Stimulated activated CD8-positive, alpha-beta memory T cell treated with anti-CD3 and anti-CD28 coated beads, Interleukin-15, amount 100 ng/mL, for 4 hours (primary cell): ENCODE measurements around the gene DNAJC11.

Source experiments
- DNase-seq, 2 donors: peaks; one replicate each; pipeline ENCODE4 v3.0.0-alpha.2; 2020; ENCODE audit warnings: low read depth in 2 of 2

DNAJC11 gene

DNA sequence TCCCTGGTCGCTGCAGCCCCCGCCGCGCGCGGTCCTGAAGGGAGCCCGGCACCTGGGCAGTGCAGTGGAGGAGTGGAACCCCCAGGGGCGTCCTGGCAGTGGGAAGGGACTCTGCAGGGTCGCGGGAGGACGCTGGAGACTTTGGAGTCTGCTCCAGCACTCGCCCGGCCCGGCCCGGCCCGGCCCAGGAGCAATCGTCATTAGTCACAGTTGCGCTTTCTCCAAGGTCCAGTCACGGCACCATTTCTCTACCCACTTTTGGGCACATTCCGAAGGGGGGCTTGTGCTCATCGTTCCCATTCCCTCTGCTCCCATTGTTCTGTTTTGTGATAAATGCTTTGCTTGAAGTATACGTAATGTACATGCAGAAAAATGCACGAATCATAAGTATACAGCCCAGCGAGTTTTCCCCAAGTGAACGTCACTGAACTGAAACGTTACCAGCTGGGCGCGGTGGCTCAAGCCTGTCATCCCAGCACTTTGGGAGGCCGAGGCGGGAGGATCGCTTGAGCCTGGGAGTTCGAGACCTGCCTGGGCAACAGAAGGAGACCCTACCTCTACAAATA, 75.9 kb downstream of the DNAJC11 start:
- no peak for DNase-seq

DNA sequence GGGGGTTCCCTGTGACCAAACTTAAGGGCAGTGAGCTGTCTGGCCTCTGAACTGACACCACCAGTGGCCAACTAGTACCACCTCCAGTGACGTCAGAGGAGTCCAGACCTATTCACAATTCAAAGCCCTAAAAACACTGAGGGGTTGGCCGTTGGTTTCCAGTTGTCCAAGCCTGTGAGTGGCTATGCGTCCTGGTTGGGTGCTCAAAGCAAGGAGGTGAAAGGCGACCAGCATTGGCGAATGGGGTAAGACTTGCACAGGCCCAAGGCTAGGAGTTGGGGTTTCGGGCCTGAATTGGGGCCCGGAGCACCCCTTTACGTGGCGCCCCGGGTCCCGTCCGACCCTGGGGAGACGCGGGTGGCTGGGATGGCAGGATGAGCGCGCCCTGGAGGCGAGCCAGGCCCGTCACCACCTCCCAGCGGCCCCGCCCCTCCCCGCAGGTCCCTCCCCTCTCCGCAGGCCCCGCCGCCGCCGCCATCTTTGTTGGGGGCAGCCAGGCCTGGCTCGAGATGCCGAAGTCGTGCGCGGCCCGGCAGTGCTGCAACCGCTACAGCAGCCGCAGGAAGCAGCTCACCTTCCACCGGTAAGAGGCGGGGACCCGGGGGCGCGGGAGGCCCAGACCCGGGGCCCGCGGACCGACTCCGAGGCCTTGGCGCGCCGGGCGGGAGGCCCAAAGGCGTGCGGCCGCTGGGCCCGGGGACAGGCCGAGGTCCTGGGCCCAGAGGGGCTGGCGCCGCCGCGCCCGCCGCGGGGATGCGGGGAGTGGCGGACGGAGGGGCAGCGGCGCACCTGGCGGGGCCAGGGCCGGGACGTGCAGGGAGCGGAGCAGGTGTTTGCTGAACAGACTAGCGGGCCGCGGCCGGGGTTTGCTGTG, 76.7 kb downstream of the DNAJC11 start, which contains the start of gene THAP3:
TSS of gene THAP3 (plus strand) at position 159 of the 874 bp plus-strand sequence. CDS start at position 510, 351 bp downstream.
- DNase-seq = peak; percentile 75 to 76

GRCh38 chr1:6623269-6623965, 78.2 kb downstream of the DNAJC11 start:
- DNase-seq = no peak

DNA sequence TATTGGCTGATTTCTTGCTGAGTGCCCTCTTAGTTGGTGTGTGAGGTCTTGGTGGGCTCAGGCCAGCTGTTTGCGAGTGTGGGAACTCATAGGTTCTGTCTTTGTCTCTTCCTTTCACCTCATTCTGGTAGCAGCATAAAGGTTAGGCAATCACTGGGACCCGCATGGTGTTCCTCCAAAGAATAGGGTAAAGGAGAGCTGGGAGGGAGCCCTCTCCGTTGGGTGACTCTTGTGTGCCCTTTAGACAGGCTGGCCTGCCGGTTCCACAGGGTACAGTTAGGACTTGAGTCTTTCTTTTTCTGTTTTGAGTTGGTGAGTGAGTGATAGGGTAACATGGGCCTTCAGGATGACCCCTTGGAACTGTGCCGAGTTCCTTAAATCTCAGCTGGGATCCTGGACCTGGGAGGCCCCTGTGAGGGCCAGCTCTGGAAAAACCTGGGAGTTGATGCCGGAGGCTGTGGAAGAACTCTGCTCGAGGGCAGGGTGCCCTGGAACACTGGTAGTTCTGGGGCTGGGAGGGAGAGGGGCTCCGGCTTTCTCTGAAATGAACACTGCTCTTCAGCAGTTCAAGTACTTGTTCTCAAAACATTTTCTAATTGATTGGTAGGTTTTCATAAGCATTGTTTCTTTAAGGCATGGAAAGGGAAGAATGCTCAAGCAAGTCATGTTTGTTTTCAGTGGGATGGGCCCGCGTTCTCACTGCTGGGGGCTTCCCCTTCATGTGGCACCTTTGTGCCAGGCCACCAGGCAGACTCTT, 79.0 kb downstream of the DNAJC11 start:
- DNase-seq = no peak

GRCh38 chr1:6621429-6622391, 79.9 kb downstream of the DNAJC11 start:
- DNase-seq = no peak

GRCh38 chr1:6619045-6619444, 82.6 kb downstream of the DNAJC11 start:
- no peak for DNase-seq

DNA sequence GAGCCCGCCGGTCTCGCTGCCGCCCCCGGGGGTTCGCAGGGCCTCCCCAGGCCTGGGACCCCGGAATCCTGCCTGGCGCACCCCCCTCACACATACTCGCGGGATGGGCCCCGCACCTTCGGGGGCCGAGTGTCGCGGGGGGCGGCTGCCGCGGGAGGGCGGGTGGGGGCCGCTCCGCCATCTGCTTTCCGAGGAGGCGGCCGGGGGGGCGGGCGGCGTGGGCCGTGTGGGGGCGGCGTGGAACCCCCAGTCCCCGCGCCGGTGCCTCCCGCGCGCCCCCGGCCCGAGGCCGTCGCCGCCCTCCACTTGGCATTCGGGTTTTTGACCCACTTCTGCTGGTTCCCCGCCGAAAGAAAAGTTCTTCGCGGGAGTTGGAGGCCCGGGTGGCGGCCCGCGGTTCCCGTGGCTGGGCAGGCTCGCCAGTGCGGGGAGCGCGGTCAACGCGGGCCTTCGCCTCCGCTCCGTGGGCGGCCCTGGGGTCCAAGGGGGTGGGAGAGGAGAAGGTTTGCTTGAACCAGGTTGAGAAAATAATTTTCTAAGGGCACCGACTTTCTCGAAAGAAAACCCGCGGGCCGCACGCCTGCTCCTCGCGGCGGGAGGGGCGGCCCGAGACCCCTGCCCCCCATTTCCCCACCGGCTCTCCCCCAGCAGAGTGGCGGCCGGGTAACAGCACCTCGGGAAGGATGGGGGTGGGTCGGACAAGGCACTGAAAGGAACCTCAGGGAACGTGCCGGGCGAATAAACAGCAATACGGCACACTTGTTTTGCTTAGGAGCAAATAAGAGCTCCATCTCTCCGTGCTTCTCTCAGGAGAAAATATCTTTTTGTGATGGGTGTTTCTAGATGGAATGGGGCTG, 86.5 kb downstream of the DNAJC11 start:
- DNase-seq = peak in 1 of 2 donors; percentile 9

DNA sequence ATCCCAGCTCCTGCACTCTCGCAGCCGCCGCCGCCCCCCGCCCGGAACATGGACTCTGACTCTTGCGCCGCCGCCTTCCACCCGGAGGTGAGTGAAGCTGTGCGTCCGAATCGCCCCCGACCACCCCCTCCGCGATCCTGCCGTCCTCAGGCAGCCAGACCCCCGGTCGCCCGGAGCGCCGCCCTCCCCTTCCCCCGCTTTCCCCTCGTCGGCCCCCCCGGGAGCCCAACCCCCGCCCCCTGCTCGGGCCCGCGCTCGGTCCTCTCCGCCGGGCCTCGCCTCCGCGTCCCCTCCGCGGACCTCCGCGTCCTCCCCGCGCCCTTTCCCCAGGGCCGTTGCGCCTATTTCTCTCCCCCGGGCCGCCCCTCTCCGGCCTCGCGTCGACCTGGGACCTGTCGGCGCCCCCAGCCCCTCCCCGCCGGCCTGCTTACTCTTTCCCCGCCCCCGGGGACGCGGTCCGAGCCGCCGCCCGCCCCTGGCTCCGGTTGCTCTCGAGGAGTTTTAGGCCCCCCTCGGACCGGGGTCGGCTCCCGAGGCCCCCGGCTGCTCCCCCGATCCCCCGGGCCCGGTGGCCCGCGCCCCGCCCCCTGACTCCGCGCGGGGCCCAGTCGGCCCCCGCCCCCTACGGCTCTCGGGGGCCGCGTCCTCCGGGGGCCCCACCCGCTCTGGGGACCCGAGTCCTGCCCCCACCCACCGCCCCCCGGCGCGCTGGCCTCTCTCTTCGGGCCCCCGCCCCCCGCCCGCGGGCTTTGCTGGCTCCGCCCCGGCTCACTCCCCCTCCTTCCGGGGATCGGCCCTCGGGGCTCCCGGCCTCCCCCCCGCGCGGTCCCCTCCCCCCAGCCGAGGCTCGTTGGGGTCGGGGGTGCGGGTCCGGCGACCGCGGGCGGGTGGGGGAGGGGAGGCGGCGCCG, 87.3 kb downstream of the DNAJC11 start:
- DNase-seq = peak in 1 of 2 donors; percentile 57

- peak; percentile 99 to 100 for DNase-seq
Observed at GRCh38 chr1:6613361-6614018, 88.1 kb downstream of the DNAJC11 start, which contains the start of gene PHF13. PHF13 (plus strand) TSS chr1:6613731; CDS start chr1:6614067, 336 bp downstream.

GRCh38 chr1:6612641-6613360, 88.8 kb downstream of the DNAJC11 start:
- DNase-seq = peak in 1 of 2 donors; percentile 4

DNA sequence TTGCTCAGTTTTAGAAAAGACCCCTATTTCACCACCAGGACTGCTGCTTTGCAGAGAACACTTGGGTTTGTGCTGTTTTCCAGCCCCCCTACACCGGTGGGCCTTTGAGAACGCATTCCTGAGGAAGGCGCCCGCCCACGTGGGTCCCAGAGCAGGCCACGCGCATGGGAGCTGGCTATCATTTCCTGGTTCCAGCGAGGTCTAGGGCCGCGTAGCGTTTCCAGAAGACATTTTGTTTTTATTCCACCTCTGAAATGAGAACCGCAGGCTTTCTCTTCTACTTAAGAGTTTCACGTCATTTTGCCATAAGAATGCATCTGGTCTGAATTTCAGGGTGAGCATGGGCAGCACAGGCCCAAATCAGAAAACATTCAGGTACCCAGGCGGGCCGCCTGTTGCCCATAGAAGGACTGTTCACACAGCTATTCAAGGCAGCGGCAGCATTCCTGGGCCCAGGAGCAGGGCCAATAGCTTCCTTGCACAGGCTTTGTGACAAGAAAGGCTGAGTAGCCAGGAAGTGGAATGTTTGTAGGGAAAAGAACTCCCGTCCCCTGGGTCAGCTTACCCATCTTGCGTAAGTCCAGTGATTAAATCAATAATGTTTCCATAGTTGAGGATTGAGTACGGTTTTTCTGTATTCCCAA, 97.6 kb downstream of the DNAJC11 start:
- DNase-seq = no peak

GRCh38 chr1:6603238-6603914, 98.2 kb downstream of the DNAJC11 start:
- DNase-seq = peak; percentile 34

DNA sequence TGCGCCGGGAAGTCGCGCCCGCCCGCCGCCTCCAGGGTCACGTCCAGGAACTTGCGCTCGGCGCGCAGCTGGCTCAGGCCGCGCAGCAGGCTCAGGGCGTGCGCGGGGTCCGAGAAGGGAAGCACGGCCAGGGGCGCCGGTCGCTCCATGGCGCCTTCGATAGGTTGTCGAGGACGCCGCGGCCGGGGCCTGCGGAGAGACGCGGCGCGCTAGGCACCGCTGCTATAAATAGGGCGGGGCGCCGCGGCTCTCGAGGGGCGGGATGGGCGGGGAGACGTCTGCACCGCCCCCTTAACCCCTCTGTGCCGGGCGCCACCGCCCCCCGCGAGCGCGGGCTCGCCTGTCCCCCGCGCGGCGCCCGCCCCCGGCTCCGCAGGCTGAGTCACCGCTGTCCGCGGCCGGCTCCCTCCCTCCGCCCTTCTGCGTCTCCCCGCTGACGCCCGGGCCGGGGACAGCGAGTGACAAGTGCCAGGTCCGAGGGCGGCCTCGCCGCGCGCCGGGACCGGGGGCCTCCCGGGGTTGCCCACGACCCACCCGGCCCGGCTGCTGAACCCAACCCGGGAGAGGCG, 98.9 kb downstream of the DNAJC11 start, which contains the start of gene KLHL21:
TSS of gene KLHL21 (minus strand) at position 201 of the 569 bp plus-strand sequence. CDS start at position 149, 52 bp downstream.
- DNase-seq = peak; percentile 78 to 88

DNA sequence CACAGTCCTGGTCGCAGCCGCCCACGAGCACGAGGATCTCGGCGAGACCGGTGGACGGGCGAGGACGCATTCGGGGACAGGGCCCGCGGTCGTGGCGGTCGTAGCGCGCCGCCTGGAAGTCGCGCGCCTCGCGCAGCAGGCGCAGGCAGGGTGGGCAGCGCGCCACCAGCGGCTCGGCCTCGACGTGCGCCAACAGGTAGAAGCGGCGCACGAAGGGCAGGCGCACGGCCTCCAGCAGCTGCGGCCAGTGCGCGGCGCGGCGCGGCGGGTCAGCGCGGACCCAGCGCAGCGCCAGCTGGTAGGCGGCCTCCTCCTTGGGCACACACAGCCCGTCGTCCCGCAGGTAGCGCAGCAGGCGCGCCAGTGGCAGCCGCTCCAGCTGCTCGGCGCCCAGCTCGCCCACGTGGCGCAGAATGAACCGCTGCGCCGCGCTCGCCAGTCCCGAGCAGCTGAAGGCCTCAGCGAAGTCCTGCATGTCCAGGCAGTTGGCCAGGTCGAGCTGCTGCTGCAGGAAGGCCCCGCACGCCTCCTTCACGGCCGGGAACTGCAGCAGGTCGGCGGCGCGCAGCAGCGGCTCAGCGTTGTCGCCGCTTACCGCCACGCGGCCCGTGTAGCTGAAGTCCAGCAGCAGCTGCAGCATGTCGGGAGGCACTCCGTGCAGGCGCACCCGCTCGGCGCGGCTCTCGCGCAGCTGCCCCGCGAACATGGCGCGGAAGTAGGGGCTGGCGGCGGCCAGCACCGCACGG, 99.5 kb downstream of the DNAJC11 start:
- DNase-seq = no peak
